ENCODE results near the gene GID8. TPM values are rescaled to one million over a fixed set of nuclear protein-coding genes. Genes with fewer than 3 reads are reported as not detected.

Gene GID8
- total RNA-seq, 4 donors from 2014 or later: 39.6 to 59.3 (median 44.2) TPM

- intact Hi-C loops (cut with DNase I; ENCODE audit: low total_unique reads): no loop called here
- H3K4me3 ChIP-seq (ENCODE audit: low read depth, poor library complexity, severe bottlenecking): no peak overlapping the region
- no peak for TF ChIP-seq CTCF (IDR thresholded peaks at IDR 0.05)
- TF ChIP-seq POLR2A (IDR thresholded peaks at IDR 0.05): no peak
- DNase-seq (ENCODE audit: low spot score in 2 of 2): no peak
- WGBS, 2 donors: 91 to 100% methylated on average over 1 of the region's 1 CpG
Observed at GRCh38 chr20:62941792-62942191, 3.8 kb downstream of the GID8 start.

- DNase-seq (ENCODE audit: low spot score in 2 of 2): no peak
- H3K4me3 ChIP-seq (ENCODE audit: low read depth, poor library complexity, severe bottlenecking): no peak overlapping the region
- intact Hi-C loops (cut with DNase I; ENCODE audit: low total_unique reads): no loop called here
- 90 to 92% methylated on average over 2 of the region's 2 CpGs for WGBS, 2 donors
- TF ChIP-seq CTCF (IDR thresholded peaks at IDR 0.05): no peak
- TF ChIP-seq POLR2A (IDR thresholded peaks at IDR 0.05): no peak
Observed at GRCh38 chr20:62942456-62942855, 4.5 kb downstream of the GID8 start.

GRCh38 chr20:62943396-62943795, 5.4 kb downstream of the GID8 start:
- 91 to 93% methylated on average over 14 of the region's 14 CpGs for WGBS, 2 donors
- TF ChIP-seq POLR2A (IDR thresholded peaks at IDR 0.05): no peak
- TF ChIP-seq CTCF (IDR thresholded peaks at IDR 0.05): no peak
- intact Hi-C loops (cut with DNase I; ENCODE audit: low total_unique reads): no loop called here
- DNase-seq (ENCODE audit: low spot score in 2 of 2): no peak
- no peak overlapping the region for H3K4me3 ChIP-seq (ENCODE audit: low read depth, poor library complexity, severe bottlenecking)

GRCh38 chr20:62944184-62944583, 6.2 kb downstream of the GID8 start:
- DNase-seq (ENCODE audit: low spot score in 2 of 2): no peak
- H3K4me3 ChIP-seq (ENCODE audit: low read depth, poor library complexity, severe bottlenecking): no peak overlapping the region
- TF ChIP-seq CTCF (IDR thresholded peaks at IDR 0.05) (no peak), POLR2A (IDR thresholded peaks at IDR 0.05) (no peak)
- 94% methylated on average over 8 of the region's 8 CpGs for WGBS, 2 donors
- intact Hi-C loops (cut with DNase I; ENCODE audit: low total_unique reads): no loop called here

- WGBS, 2 donors: 93 to 94% methylated on average over 10 of the region's 10 CpGs
- H3K4me3 ChIP-seq (ENCODE audit: low read depth, poor library complexity, severe bottlenecking): no peak overlapping the region
- intact Hi-C loops (cut with DNase I; ENCODE audit: low total_unique reads): no loop called here
- DNase-seq (ENCODE audit: low spot score in 2 of 2): no peak
- TF ChIP-seq CTCF (IDR thresholded peaks at IDR 0.05) (no peak), POLR2A (IDR thresholded peaks at IDR 0.05) (no peak)
Observed at GRCh38 chr20:62944746-62945145, 6.8 kb downstream of the GID8 start.

- WGBS, 2 donors: 92 to 95% methylated on average over 25 of the region's 25 CpGs
- DNase-seq (ENCODE audit: low spot score in 2 of 2): no peak
- intact Hi-C loops (cut with DNase I; ENCODE audit: low total_unique reads): no loop called here
- TF ChIP-seq POLR2A (IDR thresholded peaks at IDR 0.05): no peak
- TF ChIP-seq CTCF (IDR thresholded peaks at IDR 0.05): no peak
- H3K4me3 ChIP-seq (ENCODE audit: low read depth, poor library complexity, severe bottlenecking): no peak overlapping the region
Observed at GRCh38 chr20:62945771-62946339, 7.9 kb downstream of the GID8 start.
